GM18520 (cell line): ENCODE measurements around the gene DESI1.
A peak's percentile ranks its signal among the peaks of the same experiment; 100 is the strongest.
"Not testable (repeated sequence)": the region's sequence is repeated elsewhere in the genome, so short reads cannot be mapped to it uniquely, and the experiment has no call there.

Experiments used
- ATAC-seq: cut with Tn5 transposase; IDR thresholded peaks from one replicate; pipeline ENCODE4 v1.9.1; 2021; ENCODE audit not compliant: unreplicated experiment

Gene DESI1

GRCh38 chr22:41636467-41636866 lies 15.6 kb upstream of the DESI1 start:
- no peak for ATAC-seq

DNA sequence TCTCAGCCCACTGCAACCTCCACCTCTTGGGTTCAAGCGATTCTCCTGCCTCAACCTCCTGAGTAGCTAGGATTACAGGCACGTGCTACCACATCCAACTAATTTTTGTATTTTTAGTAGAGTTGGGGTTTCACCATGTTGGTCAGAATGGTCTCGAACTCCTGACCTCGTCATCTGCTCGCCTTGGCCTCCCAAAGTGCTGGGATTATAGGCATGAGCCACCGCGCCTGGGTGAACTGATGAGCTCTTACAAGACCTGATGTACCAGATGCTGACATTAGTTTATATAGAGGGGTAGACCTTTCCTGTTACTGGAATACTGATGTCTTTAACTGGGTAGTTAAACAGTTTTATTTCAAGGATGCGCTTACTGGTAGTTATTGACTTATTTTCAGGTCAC lies 13.8 kb upstream of the DESI1 start:
- ATAC-seq: not testable (repeated sequence)

DNA sequence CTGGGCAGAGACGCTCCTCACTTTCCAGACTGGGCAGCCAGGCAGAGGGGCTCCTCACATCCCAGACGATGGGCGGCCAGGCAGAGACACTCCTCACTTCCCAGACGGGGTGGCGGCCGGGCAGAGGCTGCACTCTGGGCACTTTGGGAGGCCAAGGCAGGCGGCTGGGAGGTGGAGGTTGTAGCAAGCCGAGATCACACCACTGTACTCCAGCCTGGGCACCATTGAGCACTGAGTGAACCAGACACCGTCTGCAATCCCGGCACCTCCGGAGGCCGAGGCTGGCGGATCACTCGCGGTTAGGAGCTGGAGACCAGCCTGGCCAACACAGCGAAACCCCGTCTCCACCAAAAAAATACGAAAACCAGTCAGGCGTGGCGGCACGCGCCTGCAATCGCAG lies 10.8 kb upstream of the DESI1 start:
- ATAC-seq: not testable (repeated sequence)

- ATAC-seq: not testable (repeated sequence)
These were observed 10.3 kb upstream of the DESI1 start for GRCh38 chr22:41631115-41631514.

DNA sequence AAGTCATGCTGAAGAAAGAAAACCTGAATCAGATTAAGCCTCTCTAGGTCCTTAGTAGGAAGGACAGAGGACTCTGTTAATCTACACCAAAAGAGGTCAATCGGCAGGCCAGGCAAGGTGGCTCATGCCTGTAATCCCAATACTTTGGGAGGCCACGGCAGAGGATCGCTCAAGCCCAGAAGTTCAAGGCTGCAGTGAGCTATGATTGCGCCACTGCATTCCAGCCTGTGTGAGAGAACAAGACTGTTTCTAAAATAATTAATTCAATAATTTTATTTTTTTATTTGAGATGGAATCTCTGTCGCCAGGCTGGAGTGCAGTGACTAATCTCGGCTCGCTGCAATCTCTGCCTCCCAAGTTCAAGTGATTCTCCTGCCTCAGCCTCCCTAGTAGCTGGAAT lies 4.7 kb upstream of the DESI1 start:
- no peak for ATAC-seq

- no peak for ATAC-seq
These were observed 1.0 kb upstream of the DESI1 start for GRCh38 chr22:41621911-41622179.

- ATAC-seq: peak; percentile 73
These were observed 462 bp upstream of the DESI1 start, which contains the start of gene XRCC6 for GRCh38 chr22:41621099-41621910. Gene XRCC6 (plus strand): TSS chr22:41621295. CDS start chr22:41622005, 710 bp downstream.

GRCh38 chr22:41619979-41620588 lies 759 bp downstream of the DESI1 start:
- ATAC-seq: no peak

- no peak for ATAC-seq
These were observed 7.4 kb downstream of the DESI1 start for GRCh38 chr22:41613456-41613855.

DNA sequence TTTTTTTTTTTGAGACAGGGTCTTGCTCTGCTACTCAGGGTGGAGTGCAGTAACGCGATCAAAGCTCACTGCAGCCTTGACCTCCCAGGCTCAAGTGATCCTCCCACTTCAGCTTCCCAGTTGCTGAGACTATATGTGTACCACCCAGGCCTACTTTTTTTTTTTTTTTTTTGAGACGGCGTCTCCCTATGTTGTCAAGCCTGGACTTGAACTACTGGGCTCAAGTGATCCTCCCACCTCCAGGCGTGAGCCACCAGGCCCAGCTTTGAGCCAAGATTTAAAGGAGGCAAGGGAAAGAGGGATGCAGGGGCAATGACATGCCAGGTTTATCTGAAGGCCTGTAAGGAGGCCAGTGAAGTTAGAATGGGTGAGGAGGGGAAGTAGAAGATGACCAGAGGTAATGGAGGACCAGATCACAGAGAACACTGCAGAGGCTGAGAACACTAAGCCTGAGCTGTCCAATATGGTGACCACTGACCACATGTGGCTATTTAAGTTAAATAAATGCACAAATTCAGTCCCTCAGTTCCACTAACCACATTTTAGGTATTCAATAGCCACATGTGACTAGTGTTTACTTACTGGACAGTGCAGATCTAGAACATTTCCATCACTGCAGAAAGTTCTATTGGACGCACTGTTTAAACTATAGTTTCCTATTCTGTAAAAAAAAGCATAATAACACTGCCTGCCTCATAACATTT lies 8.1 kb downstream of the DESI1 start:
- ATAC-seq: no peak

- ATAC-seq: no peak
These were observed 12.5 kb downstream of the DESI1 start for GRCh38 chr22:41608386-41608785.

DNA sequence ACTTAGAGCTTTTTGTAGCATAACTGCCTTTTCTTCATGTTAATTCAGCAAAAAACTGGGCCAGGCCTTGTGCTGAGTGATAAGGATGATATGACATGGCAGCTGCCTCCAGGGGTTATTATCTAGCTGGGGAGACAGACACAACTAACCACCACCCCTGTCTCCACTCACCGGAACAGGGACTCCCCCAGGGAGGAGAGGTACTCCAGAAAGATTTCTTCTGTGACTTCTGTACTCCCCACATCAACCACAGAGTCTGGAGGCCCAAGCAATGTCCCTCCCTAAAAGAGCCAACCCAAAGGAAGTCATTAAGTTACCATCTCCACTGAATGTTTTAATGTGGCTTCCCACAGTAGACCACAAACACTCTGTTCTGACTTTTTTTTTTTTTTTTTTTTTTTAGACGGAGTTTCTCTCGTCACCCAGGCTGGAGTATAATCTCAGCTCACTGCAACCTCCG lies 16.9 kb downstream of the DESI1 start:
- ATAC-seq: peak; percentile 86

DNA sequence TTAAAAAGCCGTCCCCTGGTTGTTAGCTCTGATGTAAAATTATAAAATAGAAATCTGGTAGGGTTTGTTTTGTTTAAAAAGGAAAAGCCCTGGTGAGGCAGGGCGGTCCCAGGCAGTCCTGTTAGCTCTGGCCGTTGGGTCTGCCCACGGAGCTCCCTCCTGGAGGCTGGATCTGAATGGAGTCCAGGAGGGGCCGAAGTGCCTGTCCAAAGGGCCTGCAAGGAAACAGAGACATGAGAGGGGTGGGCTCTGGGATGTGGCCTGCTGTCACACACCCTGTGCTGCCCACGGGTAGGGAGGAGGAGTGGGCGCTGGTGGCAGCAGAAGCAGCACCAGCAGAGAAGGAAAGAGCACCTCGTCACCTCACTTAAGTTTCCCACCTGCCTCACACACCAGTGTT lies 19.9 kb downstream of the DESI1 start:
- no peak for ATAC-seq

DNA sequence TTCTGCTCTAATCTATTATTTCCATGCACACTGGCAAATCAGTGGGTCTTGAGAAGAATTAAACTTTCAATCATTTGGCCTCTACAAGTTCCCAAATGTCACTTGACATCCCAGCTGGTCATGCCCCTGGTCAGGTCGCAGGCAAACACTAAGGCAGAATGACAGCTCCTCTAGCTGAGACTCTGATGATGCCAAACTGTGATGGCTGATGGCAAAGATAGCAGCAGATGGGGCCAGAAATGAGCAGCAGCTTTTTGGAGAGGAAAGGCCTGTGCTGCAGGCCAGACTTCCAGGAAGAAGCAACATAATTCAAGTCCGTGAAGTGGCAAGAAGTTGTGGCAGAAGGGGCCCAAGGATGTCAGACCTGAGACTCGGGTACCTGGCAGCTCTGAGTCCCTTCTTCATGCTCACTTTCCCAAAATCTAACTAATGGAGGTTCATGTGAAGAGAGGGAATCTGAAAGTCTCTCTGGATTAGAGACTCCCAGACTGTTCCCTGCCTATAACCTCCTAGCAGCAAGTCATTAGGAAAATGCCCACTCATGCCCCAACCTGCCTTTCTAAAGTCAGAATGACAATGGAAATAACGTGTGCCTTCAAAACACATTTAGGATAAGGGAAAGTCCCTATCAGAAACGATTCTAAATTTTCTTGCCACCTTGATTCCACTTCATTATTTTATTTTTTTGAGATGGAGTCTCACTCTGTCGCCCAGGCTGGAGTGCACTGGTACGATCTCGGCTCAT lies 21.8 kb downstream of the DESI1 start:
- no peak for ATAC-seq

- no peak for ATAC-seq
These were observed 22.8 kb downstream of the DESI1 start for GRCh38 chr22:41598081-41598480.

DNA sequence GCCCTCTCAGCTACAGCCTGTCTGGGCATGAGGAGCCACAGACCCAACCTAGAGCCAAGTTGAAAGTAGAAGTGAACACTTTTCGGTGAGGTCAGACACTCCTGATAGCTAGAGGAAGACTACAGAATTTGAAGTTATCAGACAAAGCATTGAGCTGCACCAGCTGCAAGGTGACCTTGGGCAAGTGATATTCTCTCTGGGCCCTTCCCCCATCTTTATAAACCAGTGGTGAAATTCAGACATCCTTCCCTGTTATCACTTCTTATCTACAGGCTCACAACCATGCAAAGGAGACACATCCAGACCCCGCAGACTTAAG lies 23.2 kb downstream of the DESI1 start:
- ATAC-seq: no peak

DNA sequence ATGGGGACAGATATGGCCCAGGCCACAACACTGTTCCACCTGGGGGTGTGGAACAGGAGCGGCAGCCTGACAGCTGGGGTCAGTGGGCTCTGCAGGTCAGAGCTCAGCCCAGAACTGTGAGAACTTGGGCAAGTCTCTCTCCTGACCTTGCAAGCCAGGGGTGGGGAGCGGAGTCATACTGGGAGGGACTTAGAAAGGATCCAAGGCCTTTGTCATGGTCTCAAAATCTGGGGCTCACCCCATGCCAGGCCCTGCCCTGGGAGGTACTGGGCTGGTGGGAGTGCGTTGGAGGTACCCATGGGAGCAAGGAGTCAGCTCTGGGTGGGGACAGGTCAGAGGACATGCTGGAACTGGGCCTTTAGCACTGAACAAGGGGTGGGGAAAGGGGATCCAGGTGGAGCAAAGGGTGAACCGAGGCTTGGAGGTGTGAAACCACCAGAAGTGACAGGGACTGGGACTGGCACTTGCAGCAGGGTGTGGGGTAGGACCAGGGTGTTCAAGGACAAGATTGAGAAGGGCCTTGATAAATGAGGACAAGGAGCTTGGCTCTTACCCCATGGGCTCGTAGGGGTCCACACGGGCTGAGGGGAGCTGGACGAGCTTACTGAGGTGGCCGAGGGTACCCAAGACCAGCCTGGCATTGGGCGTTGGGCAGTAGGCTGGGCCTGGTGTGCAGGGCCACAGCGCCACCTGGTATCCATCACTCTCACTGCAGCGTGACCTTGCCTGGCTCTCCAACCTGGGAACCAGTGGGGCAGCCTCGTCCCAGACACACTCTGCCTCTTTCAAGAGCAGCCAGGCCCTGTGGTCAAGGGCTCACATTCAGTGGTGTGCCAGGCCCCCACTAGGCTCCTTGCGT lies 23.8 kb downstream of the DESI1 start:
- no peak for ATAC-seq

DNA sequence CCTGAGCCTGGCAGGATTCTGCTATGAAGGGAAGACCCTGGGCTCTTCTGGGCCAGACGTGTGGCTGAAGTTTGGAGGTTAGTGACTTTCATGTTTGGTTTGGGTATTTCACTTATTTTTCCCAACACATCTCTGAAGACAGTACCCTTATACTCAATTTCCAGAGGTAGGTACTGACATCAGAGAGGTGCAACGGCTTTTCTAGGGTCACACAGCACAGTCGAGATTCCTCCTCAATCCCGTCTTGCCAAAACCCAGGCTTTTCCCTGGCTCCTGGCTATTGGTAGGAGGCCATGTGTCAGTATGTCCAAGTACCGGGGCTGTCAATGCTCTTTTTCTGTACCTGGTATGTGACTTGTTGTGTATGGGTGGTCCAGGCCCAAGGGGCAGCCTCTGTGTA lies 25.1 kb downstream of the DESI1 start:
- no peak for ATAC-seq

DNA sequence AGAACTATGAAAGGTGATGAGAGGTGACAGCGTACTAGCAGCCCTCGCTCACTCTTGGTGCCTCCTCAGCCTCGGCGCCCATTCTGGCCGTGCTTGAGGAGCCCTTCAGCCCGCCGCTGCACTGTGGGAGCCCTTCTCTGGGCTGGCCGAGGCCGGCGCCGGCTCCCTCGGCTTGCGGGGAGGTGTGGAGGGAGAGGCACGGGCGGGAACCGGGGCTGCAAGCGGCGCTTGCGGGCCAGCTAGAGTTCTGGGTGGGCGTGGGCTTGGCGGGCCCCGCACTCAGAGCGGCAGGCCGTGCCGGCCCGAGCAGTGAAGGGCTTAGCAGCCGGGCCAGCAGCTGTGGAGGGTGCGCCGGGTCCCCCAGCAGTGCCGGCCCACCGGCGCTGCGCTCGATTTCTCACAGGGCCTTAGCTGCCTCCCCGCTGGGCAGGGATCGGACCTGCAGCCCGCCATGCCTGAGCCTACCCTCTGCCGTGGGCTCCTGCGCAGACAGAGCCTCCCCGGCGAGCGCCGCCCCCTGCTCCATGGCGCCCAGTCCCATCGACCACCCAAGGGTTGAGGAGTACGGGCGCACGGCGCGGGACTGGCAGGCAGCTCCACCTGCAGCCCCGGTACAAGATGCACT lies 27.4 kb downstream of the DESI1 start:
- not testable (repeated sequence) for ATAC-seq
